DOHH2 (cell line): ENCODE measurements around the gene KEL.

Source experiments
- CTCF ChIP-seq: fragments of 200-600 bp; sonication (generic); IDR thresholded peaks from one replicate; pipeline ENCODE4 v1.5.1; 2014; ENCODE audit warnings: antibody characterized with exemption, mild to moderate bottlenecking, low read depth, low read length; ENCODE audit not compliant: poor library complexity, severe bottlenecking
- EZH2phosphoT487 ChIP-seq: fragments of 200-600 bp; sonication (generic); IDR thresholded peaks from 2 replicates; pipeline ENCODE4 v1.6.1; 2017; ENCODE audit warnings: borderline replicate concordance, mild to moderate bottlenecking, antibody characterized with exemption, low read length, moderate library complexity, mixed read lengths

- TF ChIP-seq CTCF (no peak), EZH2phosphoT487 (no peak)
These were observed 20.6 kb downstream of the KEL start for GRCh38 chr7:142941541-142941940.
